Stimulated activated CD8-positive, alpha-beta memory T cell treated with anti-CD3 and anti-CD28 coated beads, Interleukin-12 subunit alpha, Interleukin-12 subunit beta, amount 100 ng/mL, for 1 hour (primary cell): ENCODE measurements around the gene JSRP1.

Experiments used
- DNase-seq: peaks from one replicate; pipeline ENCODE4 v3.0.0-alpha.2; 2020; ENCODE audit warnings: low read depth

The JSRP1 gene

GRCh38 chr19:2232286-2233151 lies 23.7 kb downstream of the JSRP1 start:
- no peak for DNase-seq

DNA sequence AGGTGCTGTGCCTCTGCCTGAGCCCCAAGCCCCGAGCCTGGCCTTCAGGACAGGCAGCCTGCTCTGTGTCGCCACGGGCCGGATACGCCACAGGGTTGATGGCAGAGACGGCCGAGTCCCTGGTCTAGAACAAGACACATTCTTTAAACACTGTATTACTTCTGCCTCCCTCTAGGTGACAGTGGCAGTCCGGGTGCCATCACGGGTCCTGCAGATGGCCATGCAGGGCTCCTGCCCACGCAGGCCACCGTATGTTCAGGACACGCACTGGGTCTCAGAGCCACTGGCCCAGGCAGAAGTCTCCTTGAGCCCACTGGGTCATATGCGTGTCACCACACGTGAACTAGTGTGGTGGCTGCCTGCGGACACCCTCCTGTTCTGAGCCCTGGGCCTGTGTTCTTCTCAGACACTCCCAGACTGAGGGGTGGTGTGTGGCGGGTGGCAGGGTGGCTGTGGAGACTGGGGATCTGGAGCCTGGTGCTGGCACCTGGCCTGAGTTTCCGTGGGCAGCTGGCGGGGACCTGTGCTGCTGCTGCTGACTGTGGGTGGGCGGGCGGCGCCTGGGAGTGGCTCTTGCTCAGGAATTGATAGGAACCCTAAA lies 24.5 kb downstream of the JSRP1 start:
- no peak for DNase-seq

DNA sequence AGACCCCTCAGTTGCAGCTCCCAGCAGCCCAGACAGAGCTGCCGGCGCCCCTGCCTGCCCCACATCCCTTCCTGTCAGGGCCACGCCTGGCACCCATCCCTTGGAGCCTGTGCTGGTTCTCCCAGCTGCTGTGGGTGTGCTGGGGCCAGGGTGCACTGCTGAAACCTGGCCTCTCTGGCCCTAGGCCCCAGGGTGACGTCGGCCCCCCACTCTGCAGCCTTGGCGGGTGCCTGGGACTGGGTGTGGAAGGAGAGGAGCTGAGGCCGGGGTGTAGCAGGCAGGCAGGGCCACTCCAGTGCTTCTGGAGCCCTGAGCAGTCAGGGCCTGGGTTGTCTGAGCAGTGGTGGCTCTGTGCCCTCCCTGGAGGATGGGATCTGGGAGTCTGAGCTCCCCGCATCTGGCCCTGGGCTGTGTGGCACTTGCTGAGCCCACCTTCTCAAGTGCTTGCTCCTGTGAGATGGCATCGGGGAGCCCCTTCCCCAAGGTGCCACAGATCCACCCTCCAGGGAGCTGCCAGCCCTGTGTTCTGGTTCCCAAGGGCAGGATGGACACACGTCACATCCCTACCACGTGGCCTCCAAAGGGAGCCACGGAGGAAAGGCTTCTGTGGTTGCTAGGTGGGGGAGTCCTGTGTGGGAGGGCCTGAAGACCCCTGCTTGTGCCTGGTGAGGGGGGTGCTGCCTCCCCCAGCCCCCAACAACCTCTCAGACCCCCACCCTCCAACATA lies 25.2 kb downstream of the JSRP1 start:
- DNase-seq: no peak

- no peak for DNase-seq
These were observed 26.1 kb downstream of the JSRP1 start for GRCh38 chr19:2230033-2230531.

- DNase-seq: no peak
These were observed 26.8 kb downstream of the JSRP1 start for GRCh38 chr19:2229103-2230032.

DNA sequence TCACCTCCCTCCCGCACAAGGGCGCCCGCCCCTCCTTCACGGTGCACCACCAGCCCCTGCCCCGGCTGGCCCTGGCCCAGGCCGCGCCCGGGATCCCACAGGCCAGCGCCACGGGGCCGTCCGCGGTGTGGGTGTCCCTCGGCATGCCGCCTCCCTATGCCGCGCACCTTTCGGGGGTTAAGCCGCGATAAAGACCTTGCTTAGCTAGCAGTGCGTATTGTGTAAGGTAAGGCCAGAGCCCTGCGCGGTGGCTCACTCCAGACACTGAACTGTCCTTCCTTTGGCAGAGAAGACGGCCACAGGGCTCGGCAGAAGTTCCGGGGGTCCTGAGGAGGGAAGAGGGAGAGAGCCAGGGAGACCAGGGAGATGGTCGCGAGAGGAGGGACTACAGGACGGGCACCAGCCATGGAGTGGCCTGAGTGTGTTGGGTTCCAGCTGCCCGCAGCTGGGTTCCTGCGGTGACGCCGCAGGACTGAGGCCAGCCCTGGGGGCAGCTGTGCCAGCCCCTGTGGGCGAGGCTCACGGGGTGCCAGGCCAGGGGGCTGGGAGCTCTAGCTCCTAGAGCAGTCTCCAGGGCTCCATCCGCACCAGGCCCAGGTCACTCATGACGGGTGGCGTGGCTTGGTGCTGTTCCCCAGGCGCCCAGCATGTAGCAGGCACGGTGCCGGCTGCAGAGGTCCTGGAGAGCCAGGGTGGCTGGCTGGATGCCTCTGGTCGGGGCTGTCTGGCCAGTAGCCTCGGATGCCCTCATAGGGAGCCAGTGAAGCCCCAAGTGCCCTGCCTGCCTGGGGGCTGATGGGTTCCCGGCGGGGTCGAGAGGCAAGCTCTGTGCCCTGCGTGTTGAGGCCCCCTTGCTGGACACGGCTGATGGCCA lies 27.8 kb downstream of the JSRP1 start:
- no peak for DNase-seq

- no peak for DNase-seq
These were observed 28.6 kb downstream of the JSRP1 start for GRCh38 chr19:2227415-2228156.

DNA sequence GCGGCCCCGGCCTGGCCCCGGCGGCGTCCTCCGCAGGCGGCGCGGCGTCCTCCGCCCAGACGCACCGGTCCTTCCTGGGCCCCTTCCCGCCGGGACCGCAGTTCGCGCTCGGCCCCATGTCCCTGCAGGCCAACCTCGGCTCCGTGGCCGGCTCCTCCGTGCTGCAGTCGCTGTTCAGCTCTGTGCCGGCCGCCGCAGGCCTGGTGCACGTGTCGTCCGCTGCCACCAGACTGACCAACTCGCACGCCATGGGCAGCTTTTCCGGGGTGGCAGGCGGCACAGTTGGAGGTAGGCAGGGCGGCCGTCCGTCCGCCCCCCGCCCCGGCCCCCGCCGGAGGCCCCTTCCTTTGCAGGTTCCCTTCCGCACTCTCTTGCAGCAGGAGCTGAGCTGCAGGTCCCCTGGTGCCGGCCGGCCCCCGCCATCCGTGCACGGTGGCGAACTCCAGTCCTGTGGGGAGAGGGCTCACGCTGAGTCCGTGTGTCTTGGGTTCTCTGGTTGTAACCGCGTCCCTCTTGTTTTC lies 29.3 kb downstream of the JSRP1 start:
- DNase-seq: no peak

DNA sequence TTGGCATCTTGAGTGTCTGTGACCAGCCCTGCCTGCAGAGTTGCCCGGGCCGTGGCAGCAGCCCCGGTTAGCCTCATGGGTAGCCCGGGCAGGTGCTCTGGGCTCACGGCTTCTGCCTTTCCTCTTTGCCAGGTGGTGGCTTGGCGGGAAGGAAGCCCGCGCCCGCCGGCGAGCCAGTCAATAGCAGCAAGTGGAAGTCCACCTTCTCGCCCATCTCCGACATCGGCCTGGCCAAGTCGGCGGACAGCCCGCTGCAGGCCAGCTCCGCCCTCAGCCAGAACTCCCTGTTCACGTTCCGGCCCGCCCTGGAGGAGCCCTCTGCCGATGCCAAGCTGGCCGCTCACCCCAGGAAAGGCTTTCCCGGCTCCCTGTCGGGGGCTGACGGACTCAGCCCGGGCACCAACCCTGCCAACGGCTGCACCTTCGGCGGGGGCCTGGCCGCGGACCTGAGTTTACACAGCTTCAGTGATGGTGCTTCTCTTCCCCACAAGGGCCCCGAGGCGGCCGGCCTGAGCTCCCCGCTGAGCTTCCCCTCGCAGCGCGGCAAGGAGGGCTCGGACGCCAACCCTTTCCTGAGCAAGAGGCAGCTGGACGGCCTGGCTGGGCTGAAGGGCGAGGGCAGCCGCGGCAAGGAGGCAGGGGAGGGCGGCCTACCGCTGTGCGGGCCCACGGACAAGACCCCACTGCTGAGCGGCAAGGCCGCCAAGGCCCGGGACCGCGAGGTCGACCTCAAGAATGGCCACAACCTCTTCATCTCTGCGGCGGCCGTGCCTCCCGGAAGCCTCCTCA lies 30.0 kb downstream of the JSRP1 start:
- DNase-seq: no peak

GRCh38 chr19:2225415-2226050 lies 30.7 kb downstream of the JSRP1 start:
- DNase-seq: no peak

DNA sequence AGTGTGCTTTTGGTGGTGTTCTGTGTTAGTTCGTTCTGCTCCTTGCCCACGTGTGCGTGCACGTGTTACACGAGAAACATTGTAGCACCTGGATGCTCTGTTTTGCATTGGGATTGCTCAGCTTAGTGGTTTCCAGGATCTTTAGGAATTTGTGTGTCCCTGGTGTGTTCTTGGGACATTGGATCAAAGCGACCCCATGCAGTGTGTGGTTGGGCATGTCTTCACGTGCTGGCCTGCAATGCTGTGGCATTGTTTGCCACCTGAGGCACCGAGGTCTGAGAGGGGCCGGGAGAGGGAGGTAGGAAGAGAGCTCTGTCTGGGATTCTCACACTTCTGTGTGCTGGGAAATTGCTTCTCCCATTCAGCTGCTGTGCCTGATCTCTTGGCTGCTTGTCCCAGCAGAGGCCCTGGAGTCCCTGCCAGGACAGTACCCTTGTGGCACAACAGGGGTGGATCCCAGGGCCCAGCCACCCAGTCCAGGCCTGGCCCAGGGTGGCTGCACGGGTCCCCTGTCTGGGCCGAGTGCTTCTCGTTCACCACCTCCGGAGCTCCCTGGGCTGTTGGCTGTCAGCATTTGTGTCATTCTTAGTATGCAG lies 31.4 kb downstream of the JSRP1 start:
- no peak for DNase-seq

DNA sequence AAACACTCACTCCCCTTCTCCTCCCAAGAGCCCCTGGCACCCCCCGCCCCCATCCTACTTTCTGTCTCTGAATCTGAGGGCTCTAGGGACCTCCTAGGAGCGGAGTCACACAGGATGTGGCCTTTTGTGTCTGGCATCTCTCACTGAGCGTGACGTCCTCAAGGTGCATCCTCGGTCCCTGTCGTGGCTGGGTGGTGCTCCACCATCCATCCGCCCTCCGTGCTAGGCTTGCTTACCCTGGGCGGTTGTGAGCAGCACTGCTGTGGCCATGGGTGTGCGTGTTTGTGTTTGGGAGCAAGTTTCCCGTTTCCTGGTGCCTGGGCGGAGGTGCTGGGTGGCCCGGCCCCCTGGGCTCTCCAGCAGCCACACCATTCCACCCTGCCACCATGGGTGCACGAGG lies 32.3 kb downstream of the JSRP1 start:
- DNase-seq: no peak

DNA sequence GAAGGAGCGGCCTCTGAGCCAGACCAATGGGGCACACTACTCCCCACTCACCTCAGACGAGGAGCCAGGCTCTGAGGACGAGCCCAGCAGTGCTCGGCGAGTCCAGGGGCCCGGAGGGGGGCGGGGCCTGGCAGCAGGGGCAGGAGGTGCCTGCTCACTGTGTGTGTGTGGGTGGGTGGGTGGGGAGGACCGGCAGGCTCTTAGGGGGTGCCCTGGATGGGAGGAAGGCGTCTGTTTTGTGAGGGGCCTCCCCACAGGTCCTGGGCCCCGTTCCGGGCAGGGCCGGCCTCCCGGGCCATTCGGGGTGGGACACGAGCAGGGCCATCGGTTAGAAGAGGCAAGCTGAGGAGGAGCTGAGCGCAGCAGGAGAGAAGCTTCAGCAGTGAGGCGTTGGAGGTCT lies 32.8 kb downstream of the JSRP1 start:
- no peak for DNase-seq

DNA sequence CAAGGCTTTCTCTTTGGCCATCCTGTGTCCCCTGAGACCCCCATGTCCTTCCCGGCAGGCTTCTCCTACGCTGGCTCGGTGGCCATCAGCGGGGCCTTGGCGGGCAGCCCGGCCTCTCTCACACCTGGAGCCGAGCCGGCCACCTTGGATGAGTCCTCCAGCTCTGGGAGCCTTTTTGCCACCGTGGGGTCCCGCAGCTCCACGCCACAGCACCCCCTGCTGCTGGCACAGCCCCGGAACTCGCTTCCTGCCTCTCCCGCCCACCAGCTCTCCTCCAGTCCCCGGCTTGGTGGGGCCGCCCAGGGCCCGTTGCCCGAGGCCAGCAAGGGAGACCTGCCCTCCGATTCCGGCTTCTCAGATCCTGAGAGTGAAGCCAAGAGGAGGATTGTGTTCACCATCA lies 34.3 kb downstream of the JSRP1 start:
- DNase-seq: no peak

DNA sequence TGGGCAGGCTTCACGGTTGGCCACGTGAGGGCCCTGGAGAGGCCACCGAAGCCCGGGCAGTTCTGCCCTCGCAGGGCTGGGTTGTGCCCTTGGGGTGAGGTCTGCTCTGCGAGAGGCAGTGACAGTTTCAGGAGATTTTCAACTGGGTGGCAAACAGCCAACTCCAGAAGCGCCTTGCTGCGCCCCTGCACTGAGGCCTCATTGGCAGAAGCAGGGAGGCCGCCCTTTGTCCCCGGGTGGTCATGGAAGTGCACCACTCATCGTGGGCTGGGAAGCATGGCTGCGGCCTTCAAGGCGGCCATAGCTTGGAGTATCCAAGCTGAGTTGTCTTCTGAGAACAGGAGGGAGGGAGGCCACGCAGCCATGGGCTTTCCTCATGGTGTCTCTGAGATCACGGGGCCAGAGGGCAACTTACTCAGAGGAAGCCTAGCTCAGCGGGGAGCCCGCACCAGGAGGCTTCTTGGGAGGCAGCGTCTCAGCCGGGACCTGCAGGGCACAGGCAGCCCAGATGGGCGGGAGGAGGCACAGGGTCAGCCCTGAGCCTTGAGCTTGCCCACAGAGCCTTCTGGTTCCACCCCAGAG lies 34.9 kb downstream of the JSRP1 start:
- no peak for DNase-seq

- no peak for DNase-seq
These were observed 36.5 kb downstream of the JSRP1 start for GRCh38 chr19:2219726-2220125.

- DNase-seq: no peak
These were observed 38.6 kb downstream of the JSRP1 start for GRCh38 chr19:2217591-2217990.
